Cardiac fibroblast (primary cell): ENCODE data around the gene NPL.

Experiments
- DNase-seq, 2 donors: peaks; one replicate each; pipeline versions ENCODE4 v3.0.0 to v3.0.0-alpha.2; 2010; ENCODE audit warnings: low read depth in 2 of 2
- H3K4me3 ChIP-seq, 2 donors: replicated peaks in 1 of 2; 1 replicate in 1 of 2; 2 replicates in 1 of 2; pipeline ENCODE4 v1.5.1; 2011; ENCODE audit warnings: low read depth in 2 of 2, low read length in 2 of 2, mild to moderate bottlenecking in 2 of 2, moderate library complexity in 1 of 2
- TF ChIP-seq, protein P1 (sequence below): IDR thresholded peaks from one replicate; pipeline ENCODE4 v1.5.1; 2011; ENCODE audit warnings: low read depth, mild to moderate bottlenecking, low read length, inconsistent platforms

Gene NPL

GRCh38 chr1:182778862-182779261 lies 10.7 kb upstream of the NPL start:
- no peak for DNase-seq
- TF ChIP-seq, protein P1, sequence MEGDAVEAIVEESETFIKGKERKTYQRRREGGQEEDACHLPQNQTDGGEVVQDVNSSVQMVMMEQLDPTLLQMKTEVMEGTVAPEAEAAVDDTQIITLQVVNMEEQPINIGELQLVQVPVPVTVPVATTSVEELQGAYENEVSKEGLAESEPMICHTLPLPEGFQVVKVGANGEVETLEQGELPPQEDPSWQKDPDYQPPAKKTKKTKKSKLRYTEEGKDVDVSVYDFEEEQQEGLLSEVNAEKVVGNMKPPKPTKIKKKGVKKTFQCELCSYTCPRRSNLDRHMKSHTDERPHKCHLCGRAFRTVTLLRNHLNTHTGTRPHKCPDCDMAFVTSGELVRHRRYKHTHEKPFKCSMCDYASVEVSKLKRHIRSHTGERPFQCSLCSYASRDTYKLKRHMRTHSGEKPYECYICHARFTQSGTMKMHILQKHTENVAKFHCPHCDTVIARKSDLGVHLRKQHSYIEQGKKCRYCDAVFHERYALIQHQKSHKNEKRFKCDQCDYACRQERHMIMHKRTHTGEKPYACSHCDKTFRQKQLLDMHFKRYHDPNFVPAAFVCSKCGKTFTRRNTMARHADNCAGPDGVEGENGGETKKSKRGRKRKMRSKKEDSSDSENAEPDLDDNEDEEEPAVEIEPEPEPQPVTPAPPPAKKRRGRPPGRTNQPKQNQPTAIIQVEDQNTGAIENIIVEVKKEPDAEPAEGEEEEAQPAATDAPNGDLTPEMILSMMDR: no peak
- no peak overlapping the region for H3K4me3 ChIP-seq

DNA sequence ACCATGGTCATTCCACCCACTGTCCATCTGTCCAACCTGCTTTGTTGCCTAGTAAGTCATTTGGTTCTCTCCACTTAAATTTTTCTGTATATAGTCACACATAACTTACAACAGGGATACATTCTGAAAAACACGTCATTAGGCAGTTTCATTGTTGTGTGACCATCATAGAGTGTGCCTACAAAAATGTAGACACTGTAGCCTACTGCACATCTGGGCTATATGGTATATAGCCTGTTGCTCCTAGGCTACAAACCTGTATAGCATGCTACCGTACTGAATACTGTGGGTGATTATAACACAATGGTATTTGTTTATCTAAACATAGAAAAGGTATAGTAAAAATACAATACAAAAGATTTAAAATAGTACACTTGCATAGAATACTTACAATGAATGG lies 10.0 kb upstream of the NPL start:
- no peak overlapping the region for H3K4me3 ChIP-seq
- TF ChIP-seq, protein P1: no peak
- DNase-seq: peak in 1 of 2 donors; percentile 33

GRCh38 chr1:182781841-182782586 lies 7.6 kb upstream of the NPL start:
- TF ChIP-seq, protein P1: peak; percentile 75
- no peak overlapping the region for H3K4me3 ChIP-seq
- peak; percentile 70 to 72 for DNase-seq

DNA sequence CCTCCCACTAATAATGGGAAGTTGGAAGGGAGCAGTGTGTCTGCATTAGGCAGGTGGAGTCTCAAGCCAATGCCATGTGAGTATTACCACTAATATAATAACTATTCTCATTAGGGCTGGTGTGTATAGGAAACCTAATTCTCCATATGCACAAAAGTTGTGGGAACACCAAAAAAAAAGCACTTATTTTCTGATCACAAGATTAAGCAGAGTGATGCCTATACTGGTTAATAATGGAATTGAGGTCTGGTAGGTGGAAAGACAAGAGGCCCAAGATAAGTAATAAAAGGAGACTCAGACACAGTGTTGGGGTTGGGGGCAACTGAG lies 7.0 kb upstream of the NPL start:
- TF ChIP-seq, protein P1: no peak
- no peak for DNase-seq
- no peak overlapping the region for H3K4me3 ChIP-seq

- no peak for DNase-seq
- H3K4me3 ChIP-seq: no peak overlapping the region
- TF ChIP-seq, protein P1: no peak
These were observed 6.5 kb upstream of the NPL start for GRCh38 chr1:182783068-182783467.

DNA sequence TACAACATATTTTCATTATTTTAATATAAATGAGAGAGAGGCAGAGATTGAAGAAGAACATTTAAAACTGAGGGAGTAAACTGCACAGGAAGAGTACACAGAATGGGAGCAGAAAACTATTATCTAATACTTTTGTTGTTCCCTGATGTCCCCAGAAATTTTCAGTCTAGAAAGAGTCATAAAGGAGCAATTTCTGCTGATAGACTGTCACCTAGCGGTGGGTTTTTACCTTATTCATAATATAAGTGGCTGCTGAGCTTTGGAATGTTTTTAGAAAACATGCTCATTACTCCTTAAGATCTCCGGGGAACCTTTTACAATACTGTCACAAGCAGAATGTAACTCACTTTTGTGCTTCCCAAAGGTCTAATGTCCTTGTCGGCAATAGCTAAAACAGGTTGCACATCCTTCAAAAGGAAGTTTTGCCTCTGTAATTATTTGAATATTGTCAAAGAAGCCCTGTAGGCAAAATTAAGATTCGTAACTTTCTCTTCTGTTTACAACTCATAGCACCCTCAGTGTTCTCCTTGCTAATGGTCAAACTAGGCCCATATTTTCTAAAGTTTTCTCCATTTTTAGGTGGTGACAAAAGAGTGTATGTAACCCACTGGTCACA lies 4.9 kb upstream of the NPL start:
- H3K4me3 ChIP-seq: no peak overlapping the region
- TF ChIP-seq, protein P1: peak; percentile 72
- peak; percentile 67 to 69 for DNase-seq

DNA sequence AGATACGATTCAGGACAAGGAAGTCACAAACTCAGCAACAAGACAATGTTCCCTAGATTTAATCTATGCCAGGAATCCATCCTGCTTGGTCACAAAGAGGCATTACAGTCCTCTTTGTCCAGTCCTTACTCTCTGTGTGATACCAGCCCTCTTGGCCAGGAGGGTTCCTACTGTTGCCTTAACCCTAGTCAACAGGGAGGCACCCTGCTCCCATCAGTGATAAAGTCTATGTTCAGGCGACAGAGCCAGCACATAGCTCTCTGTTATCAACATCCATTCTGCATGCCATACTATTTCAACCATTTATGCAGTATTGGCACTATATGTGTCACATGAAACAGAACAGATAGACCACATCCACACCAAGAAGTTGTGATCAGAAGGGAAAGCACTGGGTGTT lies 4.4 kb upstream of the NPL start:
- no peak for DNase-seq
- TF ChIP-seq, protein P1: no peak
- no peak overlapping the region for H3K4me3 ChIP-seq
